ENCODE results near the gene ADGRL3. TPM values are rescaled to one million over a fixed set of nuclear protein-coding genes. Genes with fewer than 3 reads are reported as not detected.

ADGRL3 gene
- total RNA-seq, 4 donors from 2014 or later: 0.19 to 7.8 (median 1.3) TPM

GRCh38 chr4:61397174-61397573 lies 197.0 kb downstream of the ADGRL3 start:
- Histone ChIP-seq H3K36me3 (no peaks in the 10 kb centered on the region), H3K9me3 (no peaks in the 10 kb centered on the region), H3K4me3 (no peak overlapping the region), H3K27ac (no peak overlapping the region), H3K27me3 (no peaks in the 10 kb centered on the region), H3K4me1 (peaks cover 0 to 20% (median 3%) of the 10 kb centered on the region in 3 donors)
- TF ChIP-seq CTCF (IDR thresholded peaks at IDR 0.05): no peak
- TF ChIP-seq POLR2A (IDR thresholded peaks at IDR 0.05): no peak
- WGBS, 2 donors: 9 to 37% methylated on average over 1 of the region's 1 CpG
- DNase-seq: no peak
- intact Hi-C loops (cut with DNase I): no loop called here

- peaks cover 0 to 20% (median 3%) of the 10 kb centered on the region in 3 donors for H3K4me1 ChIP-seq
- H3K27me3 ChIP-seq: no peaks in the 10 kb centered on the region
- no peak overlapping the region for H3K4me3 ChIP-seq
- intact Hi-C loops (cut with DNase I): no loop called here
- no peaks in the 10 kb centered on the region for H3K36me3 ChIP-seq
- H3K9me3 ChIP-seq: no peaks in the 10 kb centered on the region
- DNase-seq: no peak
- TF ChIP-seq CTCF (IDR thresholded peaks at IDR 0.05): no peak
- no peak for TF ChIP-seq POLR2A (IDR thresholded peaks at IDR 0.05)
- WGBS, 2 donors: 83 to 88% methylated on average over 1 of the region's 1 CpG
- no peak overlapping the region for H3K27ac ChIP-seq
These were observed 200.4 kb downstream of the ADGRL3 start for GRCh38 chr4:61400439-61401038.

- intact Hi-C loops (cut with DNase I): no loop called here
- DNase-seq: no peak
- H3K27ac ChIP-seq: no peak overlapping the region
- no peaks in the 10 kb centered on the region for H3K9me3 ChIP-seq
- no peaks in the 10 kb centered on the region for H3K27me3 ChIP-seq
- TF ChIP-seq POLR2A (IDR thresholded peaks at IDR 0.05) (no peak), CTCF (IDR thresholded peaks at IDR 0.05) (no peak)
- H3K4me3 ChIP-seq: no peak overlapping the region
- no peaks in the 10 kb centered on the region for H3K36me3 ChIP-seq
- peaks cover 0 to 17% (median 0%) of the 10 kb centered on the region in 3 donors for H3K4me1 ChIP-seq
These were observed 201.6 kb downstream of the ADGRL3 start for GRCh38 chr4:61401771-61402170.

- H3K36me3 ChIP-seq: no peaks in the 10 kb centered on the region
- no peak for DNase-seq
- H3K27me3 ChIP-seq: no peaks in the 10 kb centered on the region
- H3K27ac ChIP-seq: no peak overlapping the region
- 92 to 95% methylated on average over 1 of the region's 1 CpG for WGBS, 2 donors
- H3K4me3 ChIP-seq: no peak overlapping the region
- no peaks in the 10 kb centered on the region for H3K9me3 ChIP-seq
- H3K4me1 ChIP-seq: peaks cover 0 to 5% (median 0%) of the 10 kb centered on the region in 3 donors
- intact Hi-C loops (cut with DNase I): no loop called here
- TF ChIP-seq CTCF (IDR thresholded peaks at IDR 0.05) (no peak), POLR2A (IDR thresholded peaks at IDR 0.05) (no peak)
These were observed 205.2 kb downstream of the ADGRL3 start for GRCh38 chr4:61405307-61405706.

- H3K36me3 ChIP-seq: no peaks in the 10 kb centered on the region
- H3K27ac ChIP-seq: no peak overlapping the region
- intact Hi-C loops (cut with DNase I): no loop called here
- WGBS, 2 donors: 63 to 64% methylated on average over 2 of the region's 2 CpGs
- no peak for DNase-seq
- H3K9me3 ChIP-seq: no peaks in the 10 kb centered on the region
- H3K4me1 ChIP-seq: peaks cover 0 to 5% (median 0%) of the 10 kb centered on the region in 3 donors
- H3K27me3 ChIP-seq: no peaks in the 10 kb centered on the region
- TF ChIP-seq CTCF (IDR thresholded peaks at IDR 0.05) (no peak), POLR2A (IDR thresholded peaks at IDR 0.05) (no peak)
- H3K4me3 ChIP-seq: no peak overlapping the region
These were observed 206.6 kb downstream of the ADGRL3 start for GRCh38 chr4:61406677-61407076.
